Body of pancreas (tissue), 4 donors: Measurements from ENCODE around the gene C6orf136. TPM values are rescaled to one million over a fixed set of nuclear protein-coding genes. Genes with fewer than 3 reads are reported as not detected.
A peak's percentile ranks its signal among the peaks of the same experiment; 100 is the strongest.

Experiments
- ATAC-seq: fragments of 150-250 bp; one replicate; pipeline ENCODE4 v1.9.1; 2016
- DNase-seq, 4 donors: peaks; one replicate each; pipeline ENCODE4 v3.0.0-alpha.2; 2019
- H3K27ac ChIP-seq, 4 donors: fragments of 200-600 bp; sonication (generic); 1 replicate in 3 of 4; 2 replicates in 1 of 4; pipeline versions ENCODE4 v1.5.1 to v1.6.1; 2016 to 2019; ENCODE audit warnings: mild to moderate bottlenecking in 1 of 4, mixed read lengths in 1 of 4, moderate library complexity in 1 of 4
- H3K27me3 ChIP-seq, 2 donors: fragments of 200-600 bp; sonication (generic); one replicate each; pipeline ENCODE4 v1.6.0; 2016; ENCODE audit warnings: mild to moderate bottlenecking in 1 of 2
- H3K36me3 ChIP-seq, 2 donors: fragments of 200-600 bp; sonication (generic); replicated peaks in 1 of 2; 2 replicates each; pipeline ENCODE4 v1.5.1; 2016; ENCODE audit warnings: low read depth in 2 of 2; ENCODE audit not compliant: insufficient read depth in 1 of 2
- H3K4me1 ChIP-seq: fragments of 200-600 bp; sonication (generic); one replicate; pipeline ENCODE4 v1.6.0; 2016
- H3K4me3 ChIP-seq, 2 donors: fragments of 200-600 bp; sonication (generic); 1 replicate in 1 of 2; 2 replicates in 1 of 2; pipeline ENCODE4 v1.5.1; 2016 to 2019
- H3K9me3 ChIP-seq, 3 donors: fragments of 200-600 bp; sonication (generic); 1 replicate in 2 of 3; 2 replicates in 1 of 3; pipeline ENCODE4 v1.5.1; 2016
- CTCF ChIP-seq, 7 experiments: fragments of 450-650 bp in 4 of 7; fragments of 200-600 bp in 3 of 7; sonication (generic) in 3 of 7; IDR thresholded peaks; one replicate each; pipeline ENCODE4 v1.5.1; 2016 to 2019; ENCODE audit warnings: antibody characterized with exemption in 7 of 7
- POLR2A ChIP-seq, 3 donors: fragments of 450-650 bp; IDR thresholded peaks; one replicate each; pipeline ENCODE4 v1.6.1; 2016; ENCODE audit warnings: antibody characterized with exemption in 3 of 3, mild to moderate bottlenecking in 2 of 3
- WGBS, 2 donors: methylation state at CpG; one replicate each; pipeline ENCODE4 v1.1.5; 2017; 5-methylcytosine and 5-hydroxymethylcytosine counted together
- intact Hi-C: fragments of 100-400 bp; cut with DNase I; formaldehyde crosslinking; loops from one replicate; pipeline ENCODE4 v1.15.1; 2023
- total RNA-seq, 2 donors: library from RNA; depleted of rRNA; stranded (reverse); fragments of >200 nt; gene quantifications; one replicate each; pipeline ENCODE4 v1.1.0, GENCODE V29; 2016

The C6orf136 gene
- total RNA-seq, 2 donors from 2014 or later = 7.3 to 28.3 TPM

GRCh38 chr6:30618270-30618797, 28.6 kb upstream of the C6orf136 start:
- peaks cover 24% of the 10 kb centered on the region for H3K4me1 ChIP-seq
- ATAC-seq = no peak
- no peak for DNase-seq
- H3K27me3 ChIP-seq = no peaks in the 10 kb centered on the region
- whole genome bisulfite sequencing, 2 donors = 3 to 7% methylated on average over 8 of the region's 8 CpGs
- H3K27ac ChIP-seq = peak overlapping the region; percentile 95 to 97 (median 96)
- H3K36me3 ChIP-seq = peaks cover 0 to 15% of the 10 kb centered on the region in 2 donors
- peak overlapping the region; percentile 49 for H3K4me3 ChIP-seq
- intact Hi-C loops = no loop called here
- TF ChIP-seq CTCF (IDR thresholded peaks at IDR 0.05) (no peak), POLR2A (IDR thresholded peaks at IDR 0.05) (no peak)
- no peaks in the 10 kb centered on the region for H3K9me3 ChIP-seq

- intact Hi-C loops = no loop called here
- TF ChIP-seq POLR2A (IDR thresholded peaks at IDR 0.05) = no peak
- Histone ChIP-seq H3K27ac (peak overlapping the region in 2 of 4 donors; percentile 96), H3K9me3 (no peaks in the 10 kb centered on the region), H3K4me3 (no peak overlapping the region), H3K36me3 (peaks cover 0 to 21% of the 10 kb centered on the region in 2 donors), H3K27me3 (no peaks in the 10 kb centered on the region), H3K4me1 (peaks cover 15% of the 10 kb centered on the region)
- no peak for ATAC-seq
- WGBS, 2 donors = 90 to 93% methylated on average over 11 of the region's 11 CpGs
- no peak for DNase-seq
Observed at GRCh38 chr6:30619561-30619960, 27.4 kb upstream of the C6orf136 start.

GRCh38 chr6:30625511-30625910, 21.4 kb upstream of the C6orf136 start:
- Histone ChIP-seq H3K36me3 (peaks cover 4 to 29% of the 10 kb centered on the region in 2 donors), H3K27ac (no peak overlapping the region), H3K4me3 (no peak overlapping the region), H3K4me1 (peaks cover 12% of the 10 kb centered on the region), H3K27me3 (no peaks in the 10 kb centered on the region), H3K9me3 (no peaks in the 10 kb centered on the region)
- no peak for DNase-seq
- TF ChIP-seq POLR2A (IDR thresholded peaks at IDR 0.05) (no peak), CTCF (IDR thresholded peaks at IDR 0.05) (no peak)
- intact Hi-C loops = no loop called here
- no peak for ATAC-seq
- WGBS, 2 donors = 93 to 100% methylated on average over 5 to 8 of the region's 8 CpGs

GRCh38 chr6:30626484-30627366, 20.2 kb upstream of the C6orf136 start, which contains the start of gene ATAT1:
TSS of gene ATAT1 (plus strand) at chr6:30626874.
- Histone ChIP-seq H3K36me3 (peaks cover 4 to 27% of the 10 kb centered on the region in 2 donors), H3K9me3 (no peaks in the 10 kb centered on the region), H3K27me3 (no peaks in the 10 kb centered on the region), H3K4me1 (peaks cover 12% of the 10 kb centered on the region), H3K4me3 (no peak within 1 kb of the TSS), H3K27ac (peak within 1 kb of the TSS; percentile 74 to 85 (median 79))
- intact Hi-C loops = no loop called here
- TF ChIP-seq CTCF (IDR thresholded peaks at IDR 0.05) = peak in 6 of 7 experiments; percentile 7 to 54 (median 46)
- peak; percentile 18 to 66 (median 62) for TF ChIP-seq POLR2A (IDR thresholded peaks at IDR 0.05)
- DNase-seq (peak; percentile 88 to 91 (median 90)), ATAC-seq (peak; percentile 94)
- WGBS, 2 donors = 0 to 3% methylated on average over 26 to 36 of the region's 36 CpGs

DNA sequence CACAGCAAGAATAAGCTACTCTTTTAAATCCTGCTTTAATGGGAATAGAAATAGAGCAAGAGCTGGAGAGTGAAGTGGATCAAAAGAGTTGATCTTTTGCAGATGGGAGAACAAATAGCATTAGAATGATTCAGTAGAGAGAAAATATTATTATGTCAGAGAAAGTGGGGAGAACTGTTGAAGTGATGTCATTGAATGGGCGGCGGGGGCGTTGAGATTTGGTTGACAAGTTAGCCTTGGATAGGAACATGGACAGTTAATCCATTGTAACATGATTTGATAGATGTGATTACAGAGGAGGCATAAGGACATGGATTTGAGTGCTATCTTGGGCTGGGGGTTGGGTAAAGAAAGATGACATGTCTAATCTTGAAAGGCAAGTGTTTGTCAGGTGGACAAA, 11.1 kb upstream of the C6orf136 start:
- no peak for ATAC-seq
- Histone ChIP-seq H3K27ac (no peak overlapping the region), H3K27me3 (no peaks in the 10 kb centered on the region), H3K9me3 (no peaks in the 10 kb centered on the region), H3K4me3 (no peak overlapping the region), H3K36me3 (no peaks in the 10 kb centered on the region), H3K4me1 (no peaks in the 10 kb centered on the region)
- 94 to 96% methylated on average over 3 of the region's 3 CpGs for WGBS, 2 donors
- intact Hi-C loops = no loop called here
- TF ChIP-seq CTCF (IDR thresholded peaks at IDR 0.05) = no peak
- no peak for TF ChIP-seq POLR2A (IDR thresholded peaks at IDR 0.05)
- no peak for DNase-seq
